ENCODE measurements around the gene FUCA2. TPM values are rescaled to one million over a fixed set of nuclear protein-coding genes. Genes with fewer than 3 reads are reported as not detected.

The FUCA2 gene, protein sequence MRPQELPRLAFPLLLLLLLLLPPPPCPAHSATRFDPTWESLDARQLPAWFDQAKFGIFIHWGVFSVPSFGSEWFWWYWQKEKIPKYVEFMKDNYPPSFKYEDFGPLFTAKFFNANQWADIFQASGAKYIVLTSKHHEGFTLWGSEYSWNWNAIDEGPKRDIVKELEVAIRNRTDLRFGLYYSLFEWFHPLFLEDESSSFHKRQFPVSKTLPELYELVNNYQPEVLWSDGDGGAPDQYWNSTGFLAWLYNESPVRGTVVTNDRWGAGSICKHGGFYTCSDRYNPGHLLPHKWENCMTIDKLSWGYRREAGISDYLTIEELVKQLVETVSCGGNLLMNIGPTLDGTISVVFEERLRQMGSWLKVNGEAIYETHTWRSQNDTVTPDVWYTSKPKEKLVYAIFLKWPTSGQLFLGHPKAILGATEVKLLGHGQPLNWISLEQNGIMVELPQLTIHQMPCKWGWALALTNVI
- total RNA-seq, result 20.9 and 22.8 TPM in 2 replicates

DNA sequence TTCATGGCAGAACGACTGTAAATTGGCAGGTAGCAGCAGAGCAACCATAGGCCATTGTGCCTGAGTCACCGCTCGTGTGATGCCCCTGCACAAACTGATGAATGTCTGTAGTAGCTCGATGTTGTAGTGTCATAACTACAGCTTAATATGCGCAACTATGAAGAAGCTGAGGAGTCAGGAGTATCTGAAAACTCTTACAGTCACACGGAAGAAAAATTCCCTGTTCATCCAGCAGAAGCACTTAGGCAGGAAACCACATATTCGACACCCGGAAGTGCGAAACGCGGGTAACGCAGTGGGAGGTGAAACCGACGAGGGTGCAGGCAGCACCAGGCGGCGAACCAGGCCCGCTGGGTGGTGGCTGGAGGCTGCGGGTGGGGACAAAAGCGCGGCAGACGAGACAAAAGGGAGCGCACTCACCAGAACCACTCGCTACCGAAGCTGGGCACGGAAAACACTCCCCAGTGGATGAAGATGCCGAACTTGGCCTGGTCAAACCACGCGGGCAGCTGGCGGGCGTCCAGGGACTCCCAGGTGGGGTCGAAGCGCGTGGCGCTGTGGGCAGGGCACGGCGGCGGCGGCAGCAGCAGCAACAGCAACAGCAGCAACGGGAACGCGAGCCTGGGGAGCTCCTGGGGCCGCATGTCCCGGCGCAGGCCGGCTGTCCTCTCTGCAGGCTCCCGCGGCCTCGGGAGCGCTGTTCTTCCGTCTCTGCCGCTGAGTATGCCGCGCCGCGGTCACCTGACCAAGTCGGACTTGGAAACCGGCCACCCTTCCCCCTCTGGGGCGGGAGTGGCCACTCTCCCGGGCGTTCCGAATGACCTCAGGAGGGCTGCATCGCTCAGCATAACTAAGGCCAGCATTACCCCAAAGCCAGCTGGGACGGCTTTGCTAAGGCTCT lies at the start of gene FUCA2:
TSS of gene FUCA2 (minus strand) at position 730 of the 901 bp plus-strand sequence. CDS start at position 644, 86 bp downstream.
- H3K9me3 Mint-ChIP-seq, result no peaks in the 10 kb centered on the region
- peaks cover 29% of the 10 kb centered on the region for H3K4me1 Mint-ChIP-seq (ENCODE audit: low read depth)
- DNase-seq (ENCODE audit: low spot score), result peak; percentile 66
- intact Hi-C loops (cut with micrococcal nuclease), result loop anchor here (2.0 kb wide), 3 partner anchors 26 to 70 kb away; partner anchors contain the start of genes ADAT2 and PEX3
- peak within 1 kb of the TSS; percentile 93 for H3K4me3 Mint-ChIP-seq (ENCODE audit: low read depth)
- peak within 1 kb of the TSS; percentile 92 for H3K27ac Mint-ChIP-seq
- H3K27me3 Mint-ChIP-seq (ENCODE audit: low read depth), result no peaks in the 10 kb centered on the region
- peaks cover 28% of the 10 kb centered on the region for H3K36me3 Mint-ChIP-seq (ENCODE audit: low read depth)

DNA sequence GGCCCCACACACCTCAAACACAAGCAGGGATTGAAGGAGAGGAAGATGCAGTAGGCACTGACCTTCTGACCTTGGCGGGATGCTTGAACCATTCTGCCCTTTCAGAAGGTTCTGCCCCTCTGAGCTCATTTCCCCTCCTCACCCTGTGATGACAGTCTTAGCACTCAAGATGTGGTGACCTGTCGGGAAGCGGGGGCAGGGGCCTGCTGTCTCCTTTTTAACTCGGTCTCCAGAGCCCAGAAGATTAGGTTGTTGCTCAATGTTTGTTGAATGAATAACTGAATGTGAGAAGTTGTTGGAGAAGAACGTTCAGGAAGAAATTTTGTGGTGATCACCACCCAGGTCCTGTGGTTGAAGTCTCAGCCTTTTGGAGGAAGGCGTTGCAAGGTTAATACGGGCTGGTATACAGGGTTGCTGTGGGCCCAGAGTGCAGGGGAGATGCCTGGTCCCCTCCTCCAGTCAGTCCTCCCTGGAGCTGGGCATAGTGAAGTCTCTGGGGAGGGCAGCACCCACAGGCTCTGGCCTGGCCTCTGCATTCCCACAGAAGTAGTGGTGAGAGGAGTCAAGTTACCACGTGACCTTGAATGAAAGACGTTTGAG lies 49.7 kb upstream of the FUCA2 start:
- no peak overlapping the region for H3K4me3 Mint-ChIP-seq (ENCODE audit: low read depth)
- no peaks in the 10 kb centered on the region for H3K9me3 Mint-ChIP-seq
- H3K4me1 Mint-ChIP-seq (ENCODE audit: low read depth), result peaks cover 35% of the 10 kb centered on the region
- H3K36me3 Mint-ChIP-seq (ENCODE audit: low read depth), result peaks cover 45% of the 10 kb centered on the region
- H3K27ac Mint-ChIP-seq, result peak overlapping the region; percentile 47
- no peaks in the 10 kb centered on the region for H3K27me3 Mint-ChIP-seq (ENCODE audit: low read depth)
- intact Hi-C loops (cut with micrococcal nuclease), result no loop called here
- DNase-seq (ENCODE audit: low spot score), result no peak

DNA sequence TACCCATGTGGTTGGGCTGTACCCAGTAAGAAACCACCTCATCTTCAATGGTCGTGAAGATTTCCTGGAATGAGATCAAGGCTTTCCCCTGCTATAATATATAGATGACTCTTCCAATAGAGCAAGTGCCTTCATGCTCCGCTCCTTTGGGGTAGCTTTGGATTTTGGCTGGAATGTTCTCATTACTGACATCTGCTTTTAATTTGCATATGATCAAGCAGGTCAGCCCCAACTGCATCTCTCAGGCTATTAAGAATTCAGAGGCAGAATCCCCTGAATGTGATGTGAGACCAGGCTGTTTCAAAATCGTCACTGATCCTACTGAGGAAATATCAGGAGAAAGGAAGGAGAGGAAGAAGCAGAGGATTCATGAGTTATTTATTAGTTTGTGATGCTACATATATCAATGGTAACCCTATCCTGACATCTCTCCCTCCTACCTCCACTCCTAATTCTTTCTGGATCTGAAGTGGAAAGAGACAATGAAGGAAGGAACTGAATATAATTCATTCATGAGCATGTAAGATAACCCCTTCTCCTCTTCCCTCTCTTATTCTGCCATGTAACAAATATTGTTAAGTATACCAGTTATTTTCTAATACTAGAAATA lies 47.6 kb upstream of the FUCA2 start:
- Mint-ChIP-seq H3K36me3 (ENCODE audit: low read depth) (peaks cover 48% of the 10 kb centered on the region), H3K27ac (no peak overlapping the region), H3K27me3 (ENCODE audit: low read depth) (no peaks in the 10 kb centered on the region), H3K4me1 (ENCODE audit: low read depth) (peaks cover 56% of the 10 kb centered on the region), H3K4me3 (ENCODE audit: low read depth) (no peak overlapping the region), H3K9me3 (no peaks in the 10 kb centered on the region)
- no peak for DNase-seq (ENCODE audit: low spot score)
- intact Hi-C loops (cut with micrococcal nuclease), result loop anchor here (5.0 to 10.0 kb wide), 2 partner anchors 248 to 656 kb away; no protein-coding TSS in a partner anchor

DNA sequence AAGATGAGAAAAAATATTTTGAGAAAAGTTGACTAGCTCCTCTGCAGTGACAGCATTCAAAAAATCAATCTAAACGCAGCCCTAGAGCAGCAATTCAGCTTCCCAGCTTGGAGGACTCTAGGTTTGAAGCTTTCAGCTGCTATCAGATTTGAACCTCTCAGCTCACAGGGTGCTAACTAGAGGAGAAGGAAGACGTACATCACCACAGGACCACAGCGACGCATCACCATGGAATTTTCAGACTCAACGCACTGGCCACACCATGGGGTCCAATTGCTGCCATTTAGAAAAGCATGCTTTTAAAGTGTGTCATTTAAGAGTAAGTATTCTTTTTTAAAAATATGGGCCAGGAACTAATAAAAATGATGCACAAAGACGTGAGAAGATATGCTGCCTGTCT lies 45.0 kb upstream of the FUCA2 start:
- no peak overlapping the region for H3K4me3 Mint-ChIP-seq (ENCODE audit: low read depth)
- intact Hi-C loops (cut with micrococcal nuclease), result loop anchor here (5.0 to 10.0 kb wide), 2 partner anchors 251 to 658 kb away; no protein-coding TSS in a partner anchor
- DNase-seq (ENCODE audit: low spot score), result no peak
- H3K4me1 Mint-ChIP-seq (ENCODE audit: low read depth), result peaks cover 73% of the 10 kb centered on the region
- no peaks in the 10 kb centered on the region for H3K27me3 Mint-ChIP-seq (ENCODE audit: low read depth)
- H3K36me3 Mint-ChIP-seq (ENCODE audit: low read depth), result peaks cover 41% of the 10 kb centered on the region
- peak overlapping the region; percentile 80 for H3K27ac Mint-ChIP-seq
- no peaks in the 10 kb centered on the region for H3K9me3 Mint-ChIP-seq

DNA sequence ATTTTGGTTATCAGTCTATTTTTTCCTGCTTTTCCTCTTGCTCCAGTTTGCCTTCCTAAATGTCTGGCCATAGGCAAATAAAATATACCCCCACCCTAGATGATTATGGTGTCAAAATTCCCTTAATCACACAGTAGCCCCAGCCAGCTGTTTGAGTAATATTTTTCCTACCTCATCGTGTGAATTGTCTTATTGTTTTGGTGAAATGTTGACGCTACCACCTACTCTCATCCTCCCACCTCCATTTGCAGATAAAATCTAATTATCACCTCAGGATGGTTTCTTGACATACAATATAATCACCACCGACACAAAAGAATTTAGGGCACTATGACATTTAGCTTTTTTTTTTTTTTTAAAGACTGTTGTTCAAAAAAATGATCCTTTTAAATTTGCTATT lies 44.1 kb upstream of the FUCA2 start:
- H3K27ac Mint-ChIP-seq, result peak overlapping the region; percentile 80
- intact Hi-C loops (cut with micrococcal nuclease), result loop anchor here (1.0 to 10.0 kb wide), 3 partner anchors 9 to 659 kb away; no protein-coding TSS in a partner anchor

DNA sequence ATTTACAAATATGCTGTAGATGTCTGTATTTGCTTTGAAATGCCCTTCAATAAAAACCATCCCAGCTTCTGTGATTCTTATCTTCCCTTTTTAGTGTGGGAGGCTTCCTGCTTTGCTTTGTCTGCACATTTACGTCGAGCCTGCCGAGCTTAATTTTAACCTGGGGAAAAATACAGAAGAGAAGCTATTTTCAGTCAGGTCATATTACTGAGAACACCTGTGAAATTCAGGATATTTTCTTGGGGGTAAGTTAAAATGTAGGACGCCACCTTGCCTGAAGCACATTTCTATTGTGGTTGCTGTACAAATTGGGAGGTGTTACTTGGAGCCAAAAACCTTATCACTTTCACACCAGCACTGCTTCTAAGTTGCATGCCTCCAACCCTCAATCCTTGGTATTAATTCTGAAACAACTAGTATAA lies 43.6 kb upstream of the FUCA2 start:
- H3K4me1 Mint-ChIP-seq (ENCODE audit: low read depth), result peaks cover 74% of the 10 kb centered on the region
- no peaks in the 10 kb centered on the region for H3K9me3 Mint-ChIP-seq
- peak overlapping the region; percentile 80 for H3K27ac Mint-ChIP-seq
- no peaks in the 10 kb centered on the region for H3K27me3 Mint-ChIP-seq (ENCODE audit: low read depth)
- H3K36me3 Mint-ChIP-seq (ENCODE audit: low read depth), result peaks cover 29% of the 10 kb centered on the region
- intact Hi-C loops (cut with micrococcal nuclease), result loop anchor here (1.0 to 10.0 kb wide), 3 partner anchors 9 to 660 kb away; no protein-coding TSS in a partner anchor
- peak overlapping the region; percentile 62 for H3K4me3 Mint-ChIP-seq (ENCODE audit: low read depth)
- DNase-seq (ENCODE audit: low spot score), result no peak

More for the DNA sequence above, 44.1 kb upstream of the FUCA2 start:
- peaks cover 34% of the 10 kb centered on the region for H3K36me3 Mint-ChIP-seq (ENCODE audit: low read depth)
- H3K27me3 Mint-ChIP-seq (ENCODE audit: low read depth), result no peaks in the 10 kb centered on the region
- DNase-seq (ENCODE audit: low spot score), result no peak
- peaks cover 74% of the 10 kb centered on the region for H3K4me1 Mint-ChIP-seq (ENCODE audit: low read depth)
- H3K4me3 Mint-ChIP-seq (ENCODE audit: low read depth), result peak overlapping the region; percentile 62
- no peaks in the 10 kb centered on the region for H3K9me3 Mint-ChIP-seq

DNA sequence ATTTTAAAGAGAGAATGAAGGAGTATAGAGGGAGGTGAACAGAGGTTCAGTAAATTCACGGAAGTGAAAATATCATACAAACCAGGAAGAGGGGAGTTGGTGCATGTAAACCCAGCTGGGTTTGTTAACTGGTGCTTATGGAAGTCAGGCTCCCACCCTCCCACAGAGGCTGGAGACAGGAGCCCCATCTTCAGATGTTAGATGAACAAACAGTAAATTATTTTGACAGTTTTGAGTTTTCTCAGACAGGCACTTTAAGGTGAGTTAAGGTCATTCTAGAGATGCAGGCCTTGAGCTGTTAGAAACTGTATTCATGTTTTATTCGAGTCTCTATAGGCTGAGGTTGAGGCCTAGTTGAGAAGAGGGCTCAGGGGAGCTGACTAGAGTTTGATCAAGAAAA lies 41.8 kb upstream of the FUCA2 start:
- Mint-ChIP-seq H3K4me1 (ENCODE audit: low read depth) (peaks cover 84% of the 10 kb centered on the region), H3K4me3 (ENCODE audit: low read depth) (peak overlapping the region; percentile 32), H3K27ac (peak overlapping the region; percentile 0), H3K36me3 (ENCODE audit: low read depth) (peaks cover 19% of the 10 kb centered on the region), H3K27me3 (ENCODE audit: low read depth) (no peaks in the 10 kb centered on the region), H3K9me3 (no peaks in the 10 kb centered on the region)
- no peak for DNase-seq (ENCODE audit: low spot score)
- intact Hi-C loops (cut with micrococcal nuclease), result loop anchor here (10.0 kb wide), 1 partner anchor 661 kb away; no protein-coding TSS in a partner anchor

DNA sequence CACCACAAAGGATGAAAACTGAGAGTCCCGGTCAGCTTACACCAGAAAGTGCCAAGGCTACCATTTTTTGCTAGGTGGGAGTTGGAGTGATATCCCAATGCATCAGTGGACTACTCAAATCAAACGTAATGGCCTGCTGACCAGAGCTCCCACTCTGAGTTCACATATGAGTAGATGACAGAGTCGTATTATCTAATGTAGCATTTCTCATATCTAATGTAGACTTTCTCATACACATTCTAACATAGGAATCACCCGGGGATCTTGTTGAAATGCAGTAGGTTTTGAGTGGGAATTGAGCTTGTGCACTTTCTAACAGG lies 38.4 kb upstream of the FUCA2 start:
- peaks cover 88% of the 10 kb centered on the region for H3K4me1 Mint-ChIP-seq (ENCODE audit: low read depth)
- DNase-seq (ENCODE audit: low spot score), result no peak
- H3K9me3 Mint-ChIP-seq, result no peaks in the 10 kb centered on the region
- H3K27ac Mint-ChIP-seq, result peak overlapping the region; percentile 60
- H3K36me3 Mint-ChIP-seq (ENCODE audit: low read depth), result peaks cover 17% of the 10 kb centered on the region
- no peaks in the 10 kb centered on the region for H3K27me3 Mint-ChIP-seq (ENCODE audit: low read depth)
- intact Hi-C loops (cut with micrococcal nuclease), result loop anchor here (5.0 to 10.0 kb wide), 4 partner anchors 507 to 695 kb away; partner anchors contain the start of gene HIVEP2
- no peak overlapping the region for H3K4me3 Mint-ChIP-seq (ENCODE audit: low read depth)

DNA sequence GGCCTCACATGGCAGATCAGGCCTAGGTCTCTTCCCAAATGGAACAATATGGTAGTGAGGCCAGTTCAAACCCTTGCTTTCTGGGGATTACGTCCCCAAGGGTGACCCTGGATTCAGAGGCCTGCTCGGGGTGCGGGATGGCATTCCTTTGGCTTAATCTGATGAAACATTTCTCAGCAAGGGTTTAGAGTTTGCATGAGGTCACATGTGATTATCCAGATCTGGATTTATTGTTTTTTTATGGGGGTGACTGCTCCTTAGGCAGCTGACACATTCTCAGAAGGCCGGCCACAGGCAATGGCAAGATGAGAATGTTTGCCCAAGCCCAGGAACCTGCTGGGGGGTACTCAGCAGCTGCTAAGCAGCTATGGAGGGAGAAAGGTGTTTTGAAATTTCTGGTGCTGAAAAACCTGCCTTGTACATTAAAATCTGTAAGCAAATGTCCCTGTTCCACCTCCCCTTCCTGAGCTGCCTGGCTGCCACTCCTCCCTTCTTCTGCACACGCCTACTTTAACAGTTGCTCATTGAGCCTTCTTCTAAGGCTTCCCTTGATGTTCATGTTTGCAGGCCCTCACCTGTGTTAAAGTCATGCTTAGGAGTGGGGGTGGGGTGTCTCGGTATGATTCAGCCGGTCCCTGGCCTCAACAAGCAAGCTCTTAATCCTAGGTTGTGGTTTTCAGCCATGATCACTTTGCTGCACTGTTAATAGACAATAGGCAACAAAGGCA lies 37.9 kb upstream of the FUCA2 start:
- Mint-ChIP-seq H3K4me3 (ENCODE audit: low read depth) (no peak overlapping the region), H3K9me3 (no peaks in the 10 kb centered on the region), H3K4me1 (ENCODE audit: low read depth) (peaks cover 87% of the 10 kb centered on the region), H3K36me3 (ENCODE audit: low read depth) (peaks cover 18% of the 10 kb centered on the region), H3K27me3 (ENCODE audit: low read depth) (no peaks in the 10 kb centered on the region), H3K27ac (peak overlapping the region; percentile 60)
- DNase-seq (ENCODE audit: low spot score), result peak; percentile 30
- intact Hi-C loops (cut with micrococcal nuclease), result loop anchor here (5.0 to 10.0 kb wide), 3 partner anchors 508 to 695 kb away; partner anchors contain the start of gene HIVEP2

DNA sequence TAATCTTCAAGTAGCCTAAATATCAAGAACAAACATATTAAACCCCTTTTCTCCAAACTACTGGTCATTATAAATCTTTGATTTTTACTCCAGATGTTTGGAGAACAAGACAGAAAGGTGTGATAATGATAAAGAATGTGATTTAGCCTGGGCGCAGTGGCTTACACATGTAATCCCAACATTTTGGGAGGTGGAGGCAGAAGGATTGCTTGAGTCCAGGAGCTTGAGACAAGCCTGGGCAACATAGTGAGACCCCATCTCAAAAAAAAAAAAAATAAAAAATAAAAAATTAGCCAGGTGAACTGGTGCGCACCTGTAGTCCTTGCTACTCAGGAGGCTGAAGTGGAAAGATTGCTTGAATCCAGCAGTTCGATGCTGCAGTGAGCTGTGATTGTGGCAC lies 35.1 kb upstream of the FUCA2 start:
- Mint-ChIP-seq H3K4me1 (ENCODE audit: low read depth) (peaks cover 86% of the 10 kb centered on the region), H3K27me3 (ENCODE audit: low read depth) (no peaks in the 10 kb centered on the region), H3K36me3 (ENCODE audit: low read depth) (peaks cover 20% of the 10 kb centered on the region), H3K4me3 (ENCODE audit: low read depth) (no peak overlapping the region), H3K9me3 (no peaks in the 10 kb centered on the region), H3K27ac (peak overlapping the region; percentile 89)
- intact Hi-C loops (cut with micrococcal nuclease), result loop anchor here (1.0 to 10.0 kb wide), 4 partner anchors 9 to 692 kb away; partner anchors contain the start of gene HIVEP2
- DNase-seq (ENCODE audit: low spot score), result no peak

DNA sequence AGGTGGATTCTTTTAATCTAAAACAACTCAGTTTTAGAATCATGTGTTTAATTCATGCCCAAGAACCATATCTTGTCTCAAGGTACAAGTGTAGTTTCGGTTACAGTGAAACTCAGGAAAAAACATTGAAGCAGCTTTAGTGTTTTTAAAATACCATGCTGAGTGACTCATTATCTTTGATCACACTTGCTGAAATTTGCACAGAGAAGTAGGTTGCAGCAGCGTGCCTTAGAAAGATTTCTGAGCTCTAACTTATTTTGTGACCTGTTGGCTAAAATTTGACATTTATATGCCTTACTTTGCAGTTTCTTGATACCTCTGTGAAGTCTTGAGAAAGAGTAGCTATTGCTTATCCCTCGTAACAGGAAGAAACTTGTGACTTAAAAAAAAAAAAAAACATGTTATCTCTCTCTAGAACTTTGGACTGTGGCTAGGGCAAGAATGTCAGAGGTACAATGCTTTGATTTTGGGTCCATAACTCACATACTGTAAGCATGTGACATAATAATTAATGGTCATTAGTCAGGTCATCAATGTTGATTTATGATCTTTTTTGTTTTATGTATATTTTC lies 34.5 kb upstream of the FUCA2 start:
- intact Hi-C loops (cut with micrococcal nuclease), result loop anchor here (1.0 to 10.0 kb wide), 5 partner anchors 9 to 691 kb away; partner anchors contain the start of gene HIVEP2
- no peaks in the 10 kb centered on the region for H3K27me3 Mint-ChIP-seq (ENCODE audit: low read depth)
- peaks cover 24% of the 10 kb centered on the region for H3K36me3 Mint-ChIP-seq (ENCODE audit: low read depth)
- no peaks in the 10 kb centered on the region for H3K9me3 Mint-ChIP-seq
- H3K4me1 Mint-ChIP-seq (ENCODE audit: low read depth), result peaks cover 87% of the 10 kb centered on the region
- no peak for DNase-seq (ENCODE audit: low spot score)
- H3K4me3 Mint-ChIP-seq (ENCODE audit: low read depth), result peak overlapping the region; percentile 74
- peak overlapping the region; percentile 89 for H3K27ac Mint-ChIP-seq
